Measurements from ENCODE around the gene PTPRD. TPM values are rescaled to one million over a fixed set of nuclear protein-coding genes. Genes with fewer than 3 reads are reported as not detected.

The PTPRD gene
- total RNA-seq, 1 donor: 26.3 TPM

- TF ChIP-seq CTCF (IDR thresholded peaks at IDR 0.05; ENCODE audit: insufficient read depth, low read depth, low read length): no peak
- no peak for DNase-seq (ENCODE audit: low read depth)
- no peak overlapping the region for H3K4me3 ChIP-seq (ENCODE audit: low read depth, low read length)
Observed at GRCh38 chr9:8888591-8888990, 1724.2 kb downstream of the PTPRD start.

GRCh38 chr9:8887369-8887768 is 1725.4 kb downstream of the PTPRD start:
- no peak for DNase-seq (ENCODE audit: low read depth)
- H3K4me3 ChIP-seq (ENCODE audit: low read depth, low read length): no peak overlapping the region
- no peak for TF ChIP-seq CTCF (IDR thresholded peaks at IDR 0.05; ENCODE audit: insufficient read depth, low read depth, low read length)

GRCh38 chr9:8883321-8883720 is 1729.5 kb downstream of the PTPRD start:
- H3K4me3 ChIP-seq (ENCODE audit: low read depth, low read length): no peak overlapping the region
- no peak for DNase-seq (ENCODE audit: low read depth)
- no peak for TF ChIP-seq CTCF (IDR thresholded peaks at IDR 0.05; ENCODE audit: insufficient read depth, low read depth, low read length)

- H3K4me3 ChIP-seq (ENCODE audit: low read depth, low read length): no peak overlapping the region
- DNase-seq (ENCODE audit: low read depth): no peak
- no peak for TF ChIP-seq CTCF (IDR thresholded peaks at IDR 0.05; ENCODE audit: insufficient read depth, low read depth, low read length)
Observed at GRCh38 chr9:8880060-8880459, 1732.7 kb downstream of the PTPRD start.

GRCh38 chr9:8879284-8879683 is 1733.5 kb downstream of the PTPRD start:
- no peak for TF ChIP-seq CTCF (IDR thresholded peaks at IDR 0.05; ENCODE audit: insufficient read depth, low read depth, low read length)
- no peak overlapping the region for H3K4me3 ChIP-seq (ENCODE audit: low read depth, low read length)
- no peak for DNase-seq (ENCODE audit: low read depth)

- TF ChIP-seq CTCF (IDR thresholded peaks at IDR 0.05; ENCODE audit: insufficient read depth, low read depth, low read length): no peak
- DNase-seq (ENCODE audit: low read depth): no peak
- H3K4me3 ChIP-seq (ENCODE audit: low read depth, low read length): no peak overlapping the region
Observed at GRCh38 chr9:8877753-8878494, 1734.9 kb downstream of the PTPRD start.

GRCh38 chr9:8876303-8876702 is 1736.5 kb downstream of the PTPRD start:
- no peak for DNase-seq (ENCODE audit: low read depth)
- H3K4me3 ChIP-seq (ENCODE audit: low read depth, low read length): no peak overlapping the region
- no peak for TF ChIP-seq CTCF (IDR thresholded peaks at IDR 0.05; ENCODE audit: insufficient read depth, low read depth, low read length)

Measured in fibroblast of villous mesenchyme (primary cell).